DND-41 (cell line): Measurements from ENCODE around the gene CACNA1A.

Experiments
- EZH2 ChIP-seq: IDR thresholded peaks from 3 replicates; pipeline ENCODE4 v1.6.1; 2012; ENCODE audit warnings: borderline replicate concordance, low read depth, mild to moderate bottlenecking, moderate library complexity, low read length, inconsistent platforms; ENCODE audit not compliant: severe bottlenecking
- TF ChIP-seq, protein P1 (sequence below): IDR thresholded peaks from 2 replicates; pipeline ENCODE4 v1.5.1; 2012; ENCODE audit warnings: borderline replicate concordance, low read length, moderate library complexity, mild to moderate bottlenecking; ENCODE audit not compliant: poor library complexity, severe bottlenecking; ENCODE audit errors: extremely low read depth

DNA sequence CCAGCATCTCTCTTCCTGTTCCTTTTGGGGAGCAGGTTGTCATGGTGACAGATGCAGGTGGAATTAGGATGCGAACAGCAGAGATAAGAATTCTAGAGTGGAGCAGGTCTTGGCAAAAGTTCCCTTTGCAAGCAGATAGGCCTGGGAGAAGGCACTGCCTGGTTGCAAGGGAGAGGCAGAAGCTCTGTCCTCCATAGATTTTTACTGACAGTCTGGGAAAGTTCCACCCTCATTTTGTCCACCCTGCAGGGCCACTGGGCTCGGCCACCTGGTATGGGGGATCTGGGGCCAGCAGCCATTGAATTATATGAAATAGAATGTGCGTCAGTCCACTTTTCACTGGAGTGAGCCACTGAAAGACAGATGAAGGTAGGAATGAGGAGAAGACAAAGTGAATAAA lies 214.4 kb downstream of the CACNA1A start:
- TF ChIP-seq, protein P1, sequence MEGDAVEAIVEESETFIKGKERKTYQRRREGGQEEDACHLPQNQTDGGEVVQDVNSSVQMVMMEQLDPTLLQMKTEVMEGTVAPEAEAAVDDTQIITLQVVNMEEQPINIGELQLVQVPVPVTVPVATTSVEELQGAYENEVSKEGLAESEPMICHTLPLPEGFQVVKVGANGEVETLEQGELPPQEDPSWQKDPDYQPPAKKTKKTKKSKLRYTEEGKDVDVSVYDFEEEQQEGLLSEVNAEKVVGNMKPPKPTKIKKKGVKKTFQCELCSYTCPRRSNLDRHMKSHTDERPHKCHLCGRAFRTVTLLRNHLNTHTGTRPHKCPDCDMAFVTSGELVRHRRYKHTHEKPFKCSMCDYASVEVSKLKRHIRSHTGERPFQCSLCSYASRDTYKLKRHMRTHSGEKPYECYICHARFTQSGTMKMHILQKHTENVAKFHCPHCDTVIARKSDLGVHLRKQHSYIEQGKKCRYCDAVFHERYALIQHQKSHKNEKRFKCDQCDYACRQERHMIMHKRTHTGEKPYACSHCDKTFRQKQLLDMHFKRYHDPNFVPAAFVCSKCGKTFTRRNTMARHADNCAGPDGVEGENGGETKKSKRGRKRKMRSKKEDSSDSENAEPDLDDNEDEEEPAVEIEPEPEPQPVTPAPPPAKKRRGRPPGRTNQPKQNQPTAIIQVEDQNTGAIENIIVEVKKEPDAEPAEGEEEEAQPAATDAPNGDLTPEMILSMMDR = no peak
- TF ChIP-seq EZH2 = no peak
